Effector memory CD4-positive, alpha-beta T cell (primary cell): ENCODE results near the gene GPC6.

Experiments
- DNase-seq, 3 donors: peaks; one replicate each; pipeline ENCODE4 v3.0.0-alpha.2; 2020
- H3K27ac ChIP-seq: 2 replicates; pipeline ENCODE4 v1.7.0; 2013; ENCODE audit warnings: mild to moderate bottlenecking, low read length, moderate library complexity; ENCODE audit not compliant: insufficient read depth, poor library complexity, severe bottlenecking
- H3K27me3 ChIP-seq: replicated peaks from 2 replicates; pipeline ENCODE4 v1.7.0; 2013; ENCODE audit warnings: mild to moderate bottlenecking, low read length; ENCODE audit not compliant: insufficient read depth, control insufficient read depth, poor library complexity, severe bottlenecking
- H3K36me3 ChIP-seq: 2 replicates; pipeline ENCODE4 v1.7.0; 2013; ENCODE audit warnings: mild to moderate bottlenecking, low read length, moderate library complexity; ENCODE audit not compliant: control insufficient read depth, insufficient read depth
- H3K4me1 ChIP-seq: 2 replicates; pipeline ENCODE4 v1.7.0; 2013; ENCODE audit warnings: low read length, mild to moderate bottlenecking; ENCODE audit not compliant: control insufficient read depth, insufficient read depth, poor library complexity, severe bottlenecking
- H3K4me3 ChIP-seq: 2 replicates; pipeline ENCODE4 v1.7.0; 2013; ENCODE audit warnings: low read length, low read depth, mild to moderate bottlenecking; ENCODE audit not compliant: insufficient read depth, poor library complexity, severe bottlenecking
- H3K9me3 ChIP-seq: 2 replicates; pipeline ENCODE4 v1.7.0; 2013; ENCODE audit warnings: mild to moderate bottlenecking, low read length, moderate library complexity; ENCODE audit not compliant: control insufficient read depth

The GPC6 gene

GRCh38 chr13:93834051-93834450 is 607.4 kb downstream of the GPC6 start:
- DNase-seq, result no peak
- no peaks in the 10 kb centered on the region for H3K27me3 ChIP-seq
- no peaks in the 10 kb centered on the region for H3K4me1 ChIP-seq
- no peak overlapping the region for H3K4me3 ChIP-seq
- no peaks in the 10 kb centered on the region for H3K36me3 ChIP-seq
- no peaks in the 10 kb centered on the region for H3K9me3 ChIP-seq
- no peak overlapping the region for H3K27ac ChIP-seq

DNA sequence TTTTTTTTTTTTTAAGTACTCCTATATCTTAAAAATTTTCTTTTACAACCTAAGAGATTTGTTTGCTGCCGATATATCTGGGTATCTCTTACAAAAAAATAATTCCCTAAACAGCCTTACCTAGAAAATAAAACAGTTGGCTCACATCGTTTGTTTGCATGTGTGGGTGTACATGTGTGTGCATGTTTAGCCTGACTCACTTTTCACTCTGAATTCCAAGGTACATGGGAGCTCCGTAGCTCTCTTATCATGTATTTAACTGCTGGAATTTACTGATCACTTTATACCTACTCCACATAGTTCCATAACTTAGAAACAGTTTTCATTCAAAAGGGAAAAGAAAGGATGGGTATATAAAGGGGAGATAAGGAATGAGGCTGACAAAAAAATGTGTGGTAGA is 616.5 kb downstream of the GPC6 start:
- H3K27ac ChIP-seq, result no peak overlapping the region
- H3K27me3 ChIP-seq, result no peaks in the 10 kb centered on the region
- H3K4me1 ChIP-seq, result no peaks in the 10 kb centered on the region
- DNase-seq, result no peak
- no peaks in the 10 kb centered on the region for H3K9me3 ChIP-seq
- H3K4me3 ChIP-seq, result no peak overlapping the region
- no peaks in the 10 kb centered on the region for H3K36me3 ChIP-seq

DNA sequence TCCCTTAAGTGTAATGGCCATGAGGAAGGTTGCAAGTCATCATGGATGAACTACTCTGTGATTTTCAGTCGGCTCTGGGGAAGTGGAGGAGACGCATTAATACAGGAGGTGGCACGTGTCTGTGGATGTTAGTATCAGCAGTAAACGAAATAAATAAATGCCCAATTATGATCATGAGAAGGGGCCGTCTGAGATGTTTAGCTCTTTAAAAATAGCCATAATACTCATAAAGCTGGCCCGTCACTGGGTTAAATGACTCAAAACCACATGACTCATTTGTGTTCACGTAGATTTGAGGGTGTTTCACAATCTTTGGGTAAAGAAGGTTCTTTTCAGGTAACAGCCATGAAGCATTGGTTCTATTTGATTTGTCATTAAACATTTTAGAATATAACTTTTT is 620.6 kb downstream of the GPC6 start:
- no peaks in the 10 kb centered on the region for H3K4me1 ChIP-seq
- no peaks in the 10 kb centered on the region for H3K27me3 ChIP-seq
- no peak overlapping the region for H3K27ac ChIP-seq
- H3K9me3 ChIP-seq, result no peaks in the 10 kb centered on the region
- no peak overlapping the region for H3K4me3 ChIP-seq
- no peaks in the 10 kb centered on the region for H3K36me3 ChIP-seq
- DNase-seq, result no peak

GRCh38 chr13:93848247-93848646 is 621.6 kb downstream of the GPC6 start:
- Histone ChIP-seq H3K36me3 (no peaks in the 10 kb centered on the region), H3K4me3 (no peak overlapping the region), H3K4me1 (no peaks in the 10 kb centered on the region), H3K27ac (no peak overlapping the region), H3K9me3 (no peaks in the 10 kb centered on the region), H3K27me3 (no peaks in the 10 kb centered on the region)
- DNase-seq, result no peak

GRCh38 chr13:93851236-93851635 is 624.6 kb downstream of the GPC6 start:
- Histone ChIP-seq H3K27me3 (no peaks in the 10 kb centered on the region), H3K27ac (no peak overlapping the region), H3K4me1 (no peaks in the 10 kb centered on the region), H3K36me3 (no peaks in the 10 kb centered on the region), H3K4me3 (no peak overlapping the region), H3K9me3 (no peaks in the 10 kb centered on the region)
- DNase-seq, result no peak

DNA sequence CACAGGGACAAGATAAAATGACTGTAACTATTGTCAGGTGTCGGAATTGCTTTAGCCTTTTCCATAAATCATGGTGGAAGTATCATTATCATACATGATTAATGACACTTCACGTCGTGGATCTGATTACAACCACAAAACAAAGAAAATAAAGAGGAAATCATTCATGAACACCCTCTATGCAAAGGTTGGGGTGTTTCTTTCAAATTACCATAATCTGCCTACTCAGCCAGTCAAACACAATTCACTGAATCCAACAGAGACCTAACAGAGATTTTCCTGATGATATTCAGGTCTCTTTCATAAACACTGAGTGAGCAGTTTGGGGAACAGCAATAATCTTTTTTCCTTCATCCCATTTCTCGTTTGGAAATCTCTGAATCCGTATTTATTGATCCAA is 627.3 kb downstream of the GPC6 start:
- DNase-seq, result no peak
- Histone ChIP-seq H3K4me1 (no peaks in the 10 kb centered on the region), H3K9me3 (no peaks in the 10 kb centered on the region), H3K36me3 (no peaks in the 10 kb centered on the region), H3K27me3 (no peaks in the 10 kb centered on the region), H3K27ac (no peak overlapping the region), H3K4me3 (no peak overlapping the region)

- Histone ChIP-seq H3K36me3 (no peaks in the 10 kb centered on the region), H3K27ac (no peak overlapping the region), H3K27me3 (no peaks in the 10 kb centered on the region), H3K4me1 (no peaks in the 10 kb centered on the region), H3K9me3 (no peaks in the 10 kb centered on the region), H3K4me3 (no peak overlapping the region)
- DNase-seq, result no peak
Measured at GRCh38 chr13:93857126-93857525, 630.5 kb downstream of the GPC6 start.

DNA sequence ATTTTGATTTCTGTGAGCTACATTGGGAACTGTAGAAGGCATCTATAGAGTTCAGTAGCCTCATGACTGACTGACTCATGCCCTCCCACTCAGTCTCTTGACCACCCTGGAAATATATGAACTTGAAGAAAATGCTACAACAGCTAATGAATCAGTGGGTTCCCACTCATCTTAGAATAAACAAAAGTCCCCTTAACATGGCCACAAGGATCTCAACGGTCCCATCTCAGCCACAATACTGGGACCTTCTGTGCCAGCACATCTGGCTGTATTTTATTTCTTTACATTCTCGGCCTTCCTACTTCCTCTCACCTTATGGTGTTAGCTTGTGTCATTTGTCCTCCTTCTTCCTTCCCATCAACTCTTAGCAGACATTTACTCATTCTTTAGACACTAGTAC is 633.1 kb downstream of the GPC6 start:
- H3K36me3 ChIP-seq, result no peaks in the 10 kb centered on the region
- no peak for DNase-seq
- H3K4me1 ChIP-seq, result no peaks in the 10 kb centered on the region

DNA sequence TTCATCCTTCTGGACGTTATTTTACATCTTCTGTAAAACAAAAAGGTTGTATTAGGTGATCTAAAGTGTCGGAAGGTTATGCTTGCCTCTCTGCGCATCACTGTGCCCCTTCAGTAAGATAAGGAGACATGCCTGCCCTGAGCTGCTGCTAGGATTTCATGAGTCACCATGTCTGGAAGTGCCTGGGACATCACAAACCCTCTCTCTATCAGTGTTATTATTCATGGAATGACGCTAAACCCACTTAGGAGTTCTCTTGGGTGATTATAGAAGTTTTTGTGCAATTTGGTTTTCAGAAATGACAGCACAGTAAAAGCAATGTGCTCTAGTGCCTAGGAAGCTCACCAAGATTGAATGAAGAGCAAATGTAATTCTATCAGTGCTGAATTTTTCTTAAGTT is 635.2 kb downstream of the GPC6 start:
- H3K36me3 ChIP-seq, result no peaks in the 10 kb centered on the region
- no peak overlapping the region for H3K4me3 ChIP-seq
- H3K27ac ChIP-seq, result no peak overlapping the region
- no peak for DNase-seq
- H3K27me3 ChIP-seq, result no peaks in the 10 kb centered on the region
- H3K4me1 ChIP-seq, result no peaks in the 10 kb centered on the region
- no peaks in the 10 kb centered on the region for H3K9me3 ChIP-seq

More for the DNA sequence above, 633.1 kb downstream of the GPC6 start:
- Histone ChIP-seq H3K4me3 (no peak overlapping the region), H3K27ac (no peak overlapping the region), H3K9me3 (no peaks in the 10 kb centered on the region), H3K27me3 (no peaks in the 10 kb centered on the region)

- H3K9me3 ChIP-seq, result no peaks in the 10 kb centered on the region
- no peaks in the 10 kb centered on the region for H3K36me3 ChIP-seq
- H3K4me3 ChIP-seq, result no peak overlapping the region
- H3K27me3 ChIP-seq, result no peaks in the 10 kb centered on the region
- no peaks in the 10 kb centered on the region for H3K4me1 ChIP-seq
- DNase-seq, result no peak
- no peak overlapping the region for H3K27ac ChIP-seq
Measured at GRCh38 chr13:93862259-93862658, 635.7 kb downstream of the GPC6 start.

DNA sequence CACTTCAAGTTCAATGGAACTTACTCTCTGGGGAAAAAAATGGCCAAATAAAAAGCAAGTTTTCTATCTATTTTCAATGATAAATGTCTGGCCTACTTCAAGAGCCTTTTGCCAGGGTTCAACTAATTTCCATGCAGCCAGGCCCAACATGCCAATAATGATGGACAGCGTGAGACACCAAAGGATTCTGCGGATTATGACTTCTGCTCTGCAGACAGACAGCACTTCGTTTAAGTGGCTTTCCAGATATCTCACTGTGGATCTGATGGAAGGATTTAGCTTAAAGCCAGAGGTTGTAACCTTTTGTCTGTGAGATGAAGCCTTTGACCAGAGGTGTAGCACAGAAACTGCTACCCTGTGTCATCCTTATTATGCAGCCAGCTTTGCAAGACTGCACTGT is 638.6 kb downstream of the GPC6 start:
- Histone ChIP-seq H3K27me3 (no peaks in the 10 kb centered on the region), H3K4me1 (no peaks in the 10 kb centered on the region), H3K36me3 (no peaks in the 10 kb centered on the region), H3K27ac (no peak overlapping the region), H3K9me3 (no peaks in the 10 kb centered on the region), H3K4me3 (no peak overlapping the region)
- no peak for DNase-seq
